PC-9 (cell line): ENCODE measurements around the gene BCAT1. TPM values are rescaled to one million over a fixed set of nuclear protein-coding genes. Genes with fewer than 3 reads are reported as not detected.
A peak's percentile ranks its signal among the peaks of the same experiment; 100 is the strongest.

Experiments
- BruUV-seq: library from RNA; stranded (reverse); fragments of 400-500 nt; replicated peaks from 2 replicates; lab custom pipeline; 2021; lab: Mats Ljungman, UMichigan
- CTCF ChIA-PET: fragments of 300-600 bp; sonication (Branson Sonifier 250); formaldehyde crosslinking; loops from one replicate; lab custom pipeline; 2022; ENCODE audit warnings: antibody characterized with exemption; lab: Charles Lee
- POLR2A ChIA-PET: fragments of 300-600 bp; sonication (Branson Sonifier 250); formaldehyde crosslinking; loops from one replicate; lab custom pipeline; 2022; ENCODE audit warnings: antibody characterized with exemption; ENCODE audit not compliant: unreplicated experiment; lab: Charles Lee
- DNase-seq, 2 experiments: peaks; one replicate each; pipeline versions ENCODE4 v3.0.0 to v3.0.0-alpha.2; 2015 to 2022; ENCODE audit warnings: mixed read lengths in 1 of 2
- H2AFZ ChIP-seq: fragments of 200-600 bp; sonication (generic); 2 replicates; pipeline ENCODE4 v1.8.1; 2017; ENCODE audit warnings: antibody characterized with exemption
- H3F3A ChIP-seq: fragments of 200-600 bp; sonication (generic); 2 replicates; pipeline ENCODE4 v1.8.1; 2017; ENCODE audit warnings: antibody characterized with exemption, mild to moderate bottlenecking, low read depth; ENCODE audit not compliant: insufficient read depth
- H3K27ac ChIP-seq: fragments of 200-600 bp; sonication (generic); 2 replicates; pipeline ENCODE4 v1.6.1; 2016; ENCODE audit warnings: mixed run types
- H3K27me3 ChIP-seq: fragments of 200-600 bp; sonication (generic); 2 replicates; pipeline ENCODE4 v1.6.1; 2016; ENCODE audit warnings: low read depth, mixed run types; ENCODE audit not compliant: insufficient read depth
- H3K36me3 ChIP-seq: fragments of 200-600 bp; sonication (generic); 2 replicates; pipeline ENCODE4 v1.6.1; 2016; ENCODE audit warnings: low read depth, mixed run types
- H3K4me1 ChIP-seq: fragments of 200-600 bp; sonication (generic); replicated peaks from 2 replicates; pipeline ENCODE4 v1.6.1; 2016; ENCODE audit warnings: mixed run types; ENCODE audit not compliant: insufficient read depth
- H3K4me2 ChIP-seq: fragments of 200-600 bp; sonication (generic); 2 replicates; pipeline ENCODE4 v1.6.1; 2017; ENCODE audit warnings: mixed run types
- H3K4me3 ChIP-seq: fragments of 200-600 bp; sonication (generic); 2 replicates; pipeline ENCODE4 v1.6.1; 2016; ENCODE audit warnings: mixed run types
- H3K79me2 ChIP-seq: fragments of 200-600 bp; sonication (generic); 2 replicates; pipeline ENCODE4 v1.6.1; 2017; ENCODE audit warnings: low read depth, mixed run types
- H3K9me2 ChIP-seq: fragments of 200-600 bp; sonication (generic); 2 replicates; pipeline ENCODE4 v1.8.1; 2017; ENCODE audit warnings: mild to moderate bottlenecking; ENCODE audit not compliant: insufficient read depth
- H3K9me3 ChIP-seq: fragments of 200-600 bp; sonication (generic); 2 replicates; pipeline ENCODE4 v1.8.1; 2016; ENCODE audit warnings: low read depth; ENCODE audit not compliant: insufficient read depth
- H4K20me1 ChIP-seq: fragments of 200-600 bp; sonication (generic); 2 replicates; pipeline ENCODE4 v1.8.1; 2017; ENCODE audit not compliant: insufficient read depth
- EZH2 ChIP-seq: fragments of 200-600 bp; sonication (generic); IDR thresholded peaks from 2 replicates; pipeline ENCODE4 v1.8.0; 2017; ENCODE audit warnings: antibody characterized with exemption, low read depth
- intact Hi-C: fragments of 100-400 bp; cut with micrococcal nuclease; formaldehyde crosslinking; loops from one replicate; pipeline ENCODE4 v1.10.0; 2022; ENCODE audit not compliant: unreplicated experiment
- total RNA-seq: library from RNA; stranded (reverse); gene quantifications from 2 replicates; pipeline ENCODE4 v1.2.3, GENCODE V29; 2021
- TF ChIP-seq, protein P1 (sequence below): fragments of 200-600 bp; sonication (generic); conservative IDR thresholded peaks from 2 replicates; pipeline ENCODE4 v1.6.1; 2017; ENCODE audit warnings: mixed run types, antibody characterized with exemption, mild to moderate bottlenecking, moderate library complexity

The BCAT1 gene
- total RNA-seq, 1 experiment from 2014 or later, result 78.6 TPM

DNA sequence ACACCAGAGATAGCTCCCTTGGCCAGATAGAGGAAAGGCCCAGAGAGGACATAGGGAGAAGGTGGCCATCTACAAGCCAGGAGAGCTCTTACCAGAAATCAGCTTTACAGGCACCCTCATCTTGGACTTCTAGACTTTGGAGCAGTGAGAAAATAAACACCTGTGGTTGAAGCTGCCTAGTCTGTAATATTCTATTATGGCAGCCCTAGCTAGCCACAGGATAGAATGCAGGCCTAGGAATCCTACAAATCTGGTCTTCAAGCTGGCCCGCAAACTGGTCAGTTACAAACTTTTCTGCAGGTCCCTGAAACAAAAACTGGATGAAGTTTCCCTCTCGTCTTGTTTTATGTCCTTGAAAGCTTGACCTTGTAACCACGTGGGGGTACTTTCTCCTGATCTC is 92.4 kb downstream of the BCAT1 start:
- intact Hi-C loops, result no loop called here
- ChIA-PET CTCF (no interaction called here), POLR2A (no interaction called here)
- Histone ChIP-seq H3K9me3 (no peaks in the 10 kb centered on the region), H3K4me1 (0 out of 2 replicates have a peak, but pooled peaks cover 5% of the 10 kb centered on the region), H4K20me1 (no peaks in the 10 kb centered on the region), H3K79me2 (no peaks in the 10 kb centered on the region), H3K27ac (no peak overlapping the region), H3K36me3 (no peaks in the 10 kb centered on the region), H3F3A (no peaks in the 10 kb centered on the region), H3K9me2 (no peaks in the 10 kb centered on the region), H3K4me3 (no peak overlapping the region), H3K4me2 (no peak overlapping the region), H2AFZ (no peak overlapping the region), H3K27me3 (no peaks in the 10 kb centered on the region)
- no peak for TF ChIP-seq EZH2
- no TSS peak for BruUV-seq
- no peak for DNase-seq

DNA sequence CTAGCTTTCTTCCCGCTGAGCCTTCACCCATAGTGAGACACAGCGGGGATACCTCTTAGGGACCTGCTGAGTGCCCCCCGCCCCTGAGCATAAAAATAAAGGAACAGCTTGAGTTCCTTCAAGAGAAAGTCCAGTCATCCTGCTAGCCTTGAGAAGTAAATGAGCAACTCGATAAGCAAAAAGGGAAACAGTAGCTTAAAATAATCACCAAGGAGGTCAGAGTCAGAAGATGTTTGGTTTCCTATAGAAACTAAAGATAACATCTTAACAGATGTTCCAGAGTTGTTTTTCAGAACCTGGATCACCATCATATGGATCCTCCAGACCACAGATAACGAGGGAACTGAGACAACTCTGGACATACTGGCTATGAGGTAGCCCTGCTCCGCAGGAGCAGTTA is 94.0 kb downstream of the BCAT1 start:
- Histone ChIP-seq H3K4me2 (no peak overlapping the region), H2AFZ (no peak overlapping the region), H3K27ac (no peak overlapping the region), H3F3A (no peaks in the 10 kb centered on the region), H3K4me1 (0 out of 2 replicates have a peak, but pooled peaks cover 5% of the 10 kb centered on the region), H3K9me2 (no peaks in the 10 kb centered on the region), H3K9me3 (no peaks in the 10 kb centered on the region), H3K36me3 (no peaks in the 10 kb centered on the region), H3K4me3 (no peak overlapping the region), H3K27me3 (no peaks in the 10 kb centered on the region), H3K79me2 (no peaks in the 10 kb centered on the region), H4K20me1 (no peaks in the 10 kb centered on the region)
- no TSS peak for BruUV-seq
- ChIA-PET POLR2A (interaction anchor here (0.7 kb wide), 1 partner anchor 147 kb away, joined by 9 read pairs; no protein-coding TSS in a partner anchor), CTCF (interaction anchor here (0.6 to 0.7 kb wide), 2 partner anchors 59 to 67 kb away, joined by 5 to 10 read pairs; no protein-coding TSS in a partner anchor)
- DNase-seq, result no peak
- TF ChIP-seq, protein P1, sequence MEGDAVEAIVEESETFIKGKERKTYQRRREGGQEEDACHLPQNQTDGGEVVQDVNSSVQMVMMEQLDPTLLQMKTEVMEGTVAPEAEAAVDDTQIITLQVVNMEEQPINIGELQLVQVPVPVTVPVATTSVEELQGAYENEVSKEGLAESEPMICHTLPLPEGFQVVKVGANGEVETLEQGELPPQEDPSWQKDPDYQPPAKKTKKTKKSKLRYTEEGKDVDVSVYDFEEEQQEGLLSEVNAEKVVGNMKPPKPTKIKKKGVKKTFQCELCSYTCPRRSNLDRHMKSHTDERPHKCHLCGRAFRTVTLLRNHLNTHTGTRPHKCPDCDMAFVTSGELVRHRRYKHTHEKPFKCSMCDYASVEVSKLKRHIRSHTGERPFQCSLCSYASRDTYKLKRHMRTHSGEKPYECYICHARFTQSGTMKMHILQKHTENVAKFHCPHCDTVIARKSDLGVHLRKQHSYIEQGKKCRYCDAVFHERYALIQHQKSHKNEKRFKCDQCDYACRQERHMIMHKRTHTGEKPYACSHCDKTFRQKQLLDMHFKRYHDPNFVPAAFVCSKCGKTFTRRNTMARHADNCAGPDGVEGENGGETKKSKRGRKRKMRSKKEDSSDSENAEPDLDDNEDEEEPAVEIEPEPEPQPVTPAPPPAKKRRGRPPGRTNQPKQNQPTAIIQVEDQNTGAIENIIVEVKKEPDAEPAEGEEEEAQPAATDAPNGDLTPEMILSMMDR, result no peak
- no peak for TF ChIP-seq EZH2
- intact Hi-C loops, result no loop called here

DNA sequence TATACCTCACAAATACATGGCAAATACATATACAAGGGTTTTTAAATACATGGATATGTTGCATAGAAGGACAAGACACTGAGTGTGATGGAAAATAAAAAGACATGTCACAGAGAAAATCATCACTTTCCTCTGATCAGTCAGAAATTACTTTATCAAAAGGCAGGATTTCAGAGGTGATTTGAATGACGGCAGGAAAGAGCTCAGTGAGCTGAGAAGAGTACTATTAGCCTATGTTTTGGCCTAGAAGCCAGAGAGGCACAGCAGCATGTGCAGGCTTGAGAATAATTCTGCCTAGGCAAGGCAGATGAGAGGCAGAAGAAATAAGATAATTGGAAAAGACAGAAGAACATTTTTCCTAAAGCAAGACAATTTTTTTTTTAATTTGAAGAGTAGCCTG is 94.9 kb downstream of the BCAT1 start:
- no peak for DNase-seq
- Histone ChIP-seq H3K27ac (peak overlapping the region; percentile 21; the same call in 1 of the 2 replicates), H3K4me3 (no peak overlapping the region), H4K20me1 (no peaks in the 10 kb centered on the region), H3K4me1 (0 out of 2 replicates have a peak, but pooled peaks cover 5% of the 10 kb centered on the region), H3K27me3 (no peaks in the 10 kb centered on the region), H3K9me2 (no peaks in the 10 kb centered on the region), H3K9me3 (no peaks in the 10 kb centered on the region), H3K4me2 (no peak overlapping the region), H3F3A (no peaks in the 10 kb centered on the region), H3K79me2 (no peaks in the 10 kb centered on the region), H3K36me3 (no peaks in the 10 kb centered on the region), H2AFZ (no peak overlapping the region)
- no TSS peak for BruUV-seq
- intact Hi-C loops, result no loop called here
- TF ChIP-seq, protein P1, result no peak
- TF ChIP-seq EZH2, result no peak
- CTCF ChIA-PET, result interaction anchor here (0.9 kb wide), 1 partner anchor 8 kb away, joined by 3 read pairs; no protein-coding TSS in a partner anchor
- POLR2A ChIA-PET, result interaction anchor here (0.6 to 0.7 kb wide), 5 partner anchors 24 to 1104 kb away, joined by 3 to 6 read pairs (median 4); partner anchors contain the start of gene RASSF8
